HG03457 (cell line): ENCODE results near the gene HDAC11.
"Not testable (repeated sequence)": the region's sequence is repeated elsewhere in the genome, so short reads cannot be mapped to it uniquely, and the experiment has no call there.

ENCODE experiments used
- ATAC-seq: cut with Tn5 transposase; IDR thresholded peaks from one replicate; pipeline ENCODE4 v1.9.1; 2021; ENCODE audit warnings: moderate number of reproducible peaks; ENCODE audit not compliant: unreplicated experiment

HDAC11 gene

GRCh38 chr3:13479582-13480339, at the start of gene HDAC11:
TSS of gene HDAC11 (plus strand) at chr3:13480306. CDS start at chr3:13480348, 42 bp downstream.
- ATAC-seq: peak; percentile 97

GRCh38 chr3:13430411-13430875, 49.7 kb upstream of the HDAC11 start:
- not testable (repeated sequence) for ATAC-seq

GRCh38 chr3:13432093-13432492, 48.0 kb upstream of the HDAC11 start:
- no peak for ATAC-seq

GRCh38 chr3:13433912-13434311, 46.2 kb upstream of the HDAC11 start:
- ATAC-seq: no peak

GRCh38 chr3:13436213-13436612, 43.9 kb upstream of the HDAC11 start:
- ATAC-seq: not testable (repeated sequence)

- no peak for ATAC-seq
Measured at GRCh38 chr3:13440204-13440817, 39.8 kb upstream of the HDAC11 start.

- ATAC-seq: not testable (repeated sequence)
Measured at GRCh38 chr3:13442882-13443281, 37.2 kb upstream of the HDAC11 start.

GRCh38 chr3:13451301-13451673, 28.8 kb upstream of the HDAC11 start:
- ATAC-seq: peak; percentile 3

GRCh38 chr3:13452490-13453335, 27.4 kb upstream of the HDAC11 start:
- no peak for ATAC-seq

- ATAC-seq: no peak
Measured at GRCh38 chr3:13455644-13456043, 24.5 kb upstream of the HDAC11 start.

GRCh38 chr3:13457593-13457992, 22.5 kb upstream of the HDAC11 start:
- no peak for ATAC-seq

- ATAC-seq: no peak
Measured at GRCh38 chr3:13459605-13460340, 20.3 kb upstream of the HDAC11 start.

- ATAC-seq: no peak
Measured at GRCh38 chr3:13460341-13460736, 19.8 kb upstream of the HDAC11 start.

GRCh38 chr3:13461169-13462124, 18.7 kb upstream of the HDAC11 start:
- ATAC-seq: no peak

- ATAC-seq: no peak
Measured at GRCh38 chr3:13462125-13462629, 17.9 kb upstream of the HDAC11 start.

GRCh38 chr3:13462822-13463221, 17.3 kb upstream of the HDAC11 start:
- ATAC-seq: no peak

- ATAC-seq: no peak
Measured at GRCh38 chr3:13463618-13464400, 16.3 kb upstream of the HDAC11 start.

GRCh38 chr3:13465236-13465873, 14.8 kb upstream of the HDAC11 start:
- ATAC-seq: no peak
